Measurements from ENCODE around the gene SSC5D.

Gene SSC5D

DNA sequence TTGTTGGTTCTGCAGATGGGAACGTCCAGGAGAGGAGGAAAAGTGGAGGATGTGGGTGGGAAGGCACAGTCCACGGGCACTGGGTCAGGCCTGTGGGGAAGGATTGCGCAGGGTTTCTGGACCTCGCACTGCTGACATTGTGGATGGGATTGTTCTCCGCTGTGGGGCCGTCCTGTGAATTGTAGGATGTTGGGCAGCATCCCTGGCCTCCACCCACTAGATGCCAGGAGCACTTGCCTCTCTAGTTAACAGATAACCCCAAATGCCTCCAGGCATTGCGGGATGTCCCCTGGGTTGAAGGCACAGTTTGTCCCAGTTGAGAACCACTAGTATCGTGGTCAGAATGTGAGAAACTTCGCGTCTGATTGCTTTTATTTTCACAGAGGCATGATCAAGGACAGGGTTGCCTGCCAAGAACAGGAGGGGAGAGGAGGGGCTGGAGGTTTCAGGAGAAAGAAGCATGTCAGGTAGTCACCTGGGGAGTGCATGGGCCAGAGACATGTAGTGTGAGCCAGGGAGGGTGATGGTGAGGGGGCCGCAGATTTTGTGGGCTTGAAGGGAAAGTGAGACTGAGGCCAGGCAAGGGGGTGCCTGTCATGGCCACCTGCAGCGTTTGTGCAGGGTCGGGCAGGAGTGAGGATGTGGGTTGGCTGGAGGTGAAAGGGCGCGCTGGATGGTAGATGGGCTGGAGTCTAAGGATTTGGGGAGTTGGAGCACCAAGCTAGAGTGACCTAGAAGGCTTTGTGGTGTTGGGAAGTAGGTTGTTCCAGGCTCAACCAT lies 8.6 kb upstream of the SSC5D start:
- POLR2A ChIA-PET = no interaction called here
- TF ChIP-seq, protein P1, sequence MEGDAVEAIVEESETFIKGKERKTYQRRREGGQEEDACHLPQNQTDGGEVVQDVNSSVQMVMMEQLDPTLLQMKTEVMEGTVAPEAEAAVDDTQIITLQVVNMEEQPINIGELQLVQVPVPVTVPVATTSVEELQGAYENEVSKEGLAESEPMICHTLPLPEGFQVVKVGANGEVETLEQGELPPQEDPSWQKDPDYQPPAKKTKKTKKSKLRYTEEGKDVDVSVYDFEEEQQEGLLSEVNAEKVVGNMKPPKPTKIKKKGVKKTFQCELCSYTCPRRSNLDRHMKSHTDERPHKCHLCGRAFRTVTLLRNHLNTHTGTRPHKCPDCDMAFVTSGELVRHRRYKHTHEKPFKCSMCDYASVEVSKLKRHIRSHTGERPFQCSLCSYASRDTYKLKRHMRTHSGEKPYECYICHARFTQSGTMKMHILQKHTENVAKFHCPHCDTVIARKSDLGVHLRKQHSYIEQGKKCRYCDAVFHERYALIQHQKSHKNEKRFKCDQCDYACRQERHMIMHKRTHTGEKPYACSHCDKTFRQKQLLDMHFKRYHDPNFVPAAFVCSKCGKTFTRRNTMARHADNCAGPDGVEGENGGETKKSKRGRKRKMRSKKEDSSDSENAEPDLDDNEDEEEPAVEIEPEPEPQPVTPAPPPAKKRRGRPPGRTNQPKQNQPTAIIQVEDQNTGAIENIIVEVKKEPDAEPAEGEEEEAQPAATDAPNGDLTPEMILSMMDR (IDR thresholded peaks at IDR 0.05; ENCODE audit: insufficient read depth, low read length, missing control alignments) = no peak

DNA sequence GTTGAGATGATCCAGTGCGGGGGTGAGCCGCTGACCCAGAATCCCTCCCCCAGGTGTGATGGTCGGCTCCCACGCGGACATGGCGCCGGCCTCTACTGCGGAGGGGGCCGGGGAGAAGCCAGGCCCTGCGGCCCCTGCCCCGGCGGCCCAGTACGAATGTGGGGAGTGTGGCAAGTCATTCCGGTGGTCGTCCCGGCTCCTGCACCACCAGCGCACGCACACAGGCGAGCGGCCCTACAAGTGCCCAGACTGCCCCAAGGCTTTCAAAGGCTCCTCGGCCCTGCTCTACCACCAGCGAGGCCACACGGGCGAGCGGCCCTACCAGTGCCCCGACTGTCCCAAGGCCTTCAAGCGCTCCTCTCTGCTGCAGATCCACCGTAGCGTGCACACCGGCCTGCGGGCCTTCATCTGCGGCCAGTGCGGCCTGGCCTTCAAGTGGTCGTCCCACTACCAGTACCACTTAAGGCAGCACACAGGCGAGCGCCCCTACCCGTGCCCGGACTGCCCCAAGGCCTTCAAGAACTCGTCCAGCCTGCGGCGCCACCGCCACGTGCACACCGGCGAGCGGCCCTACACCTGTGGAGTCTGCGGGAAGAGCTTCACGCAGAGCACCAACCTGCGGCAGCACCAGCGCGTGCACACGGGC lies 7.0 kb upstream of the SSC5D start:
- DNase-seq (ENCODE audit: low read depth, low spot score) = no peak
- H3K4me3 ChIP-seq (ENCODE audit: low read depth, low read length) = no peak overlapping the region
- ChIA-PET POLR2A (no interaction called here), CTCF (interaction anchor here (1.3 kb wide), 1 partner anchor 23 kb away, joined by 6 read pairs; no protein-coding TSS in a partner anchor)
- TF ChIP-seq, protein P1 (IDR thresholded peaks at IDR 0.05; ENCODE audit: insufficient read depth, low read length, missing control alignments) = no peak

More for the DNA sequence above, 8.6 kb upstream of the SSC5D start:
- no peak for DNase-seq (ENCODE audit: low read depth, low spot score)
- CTCF ChIA-PET = interaction anchor here (1.4 to 5.9 kb wide), 3 partner anchors 11 to 24 kb away, joined by 3 to 90 read pairs (median 6); no protein-coding TSS in a partner anchor
- no peak overlapping the region for H3K4me3 ChIP-seq (ENCODE audit: low read depth, low read length)

DNA sequence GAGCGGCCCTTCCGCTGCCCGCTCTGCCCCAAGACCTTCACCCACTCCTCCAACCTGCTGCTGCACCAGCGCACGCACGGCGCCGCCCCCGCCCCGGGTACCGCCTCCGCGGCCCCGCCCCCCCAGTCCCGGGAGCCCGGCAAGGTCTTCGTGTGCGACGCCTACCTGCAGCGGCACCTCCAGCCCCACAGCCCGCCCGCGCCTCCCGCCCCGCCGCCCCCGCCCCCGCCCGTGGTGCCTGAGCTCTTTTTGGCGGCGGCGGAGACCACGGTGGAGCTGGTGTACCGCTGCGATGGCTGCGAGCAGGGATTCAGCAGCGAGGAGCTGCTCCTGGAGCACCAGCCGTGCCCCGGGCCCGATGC lies 6.5 kb upstream of the SSC5D start:
- TF ChIP-seq, protein P1 (IDR thresholded peaks at IDR 0.05; ENCODE audit: insufficient read depth, low read length, missing control alignments) = no peak
- POLR2A ChIA-PET = no interaction called here
- CTCF ChIA-PET = interaction anchor here (1.3 kb wide), 1 partner anchor 23 kb away, joined by 6 read pairs; no protein-coding TSS in a partner anchor
- no peak overlapping the region for H3K4me3 ChIP-seq (ENCODE audit: low read depth, low read length)
- DNase-seq (ENCODE audit: low read depth, low spot score) = no peak

DNA sequence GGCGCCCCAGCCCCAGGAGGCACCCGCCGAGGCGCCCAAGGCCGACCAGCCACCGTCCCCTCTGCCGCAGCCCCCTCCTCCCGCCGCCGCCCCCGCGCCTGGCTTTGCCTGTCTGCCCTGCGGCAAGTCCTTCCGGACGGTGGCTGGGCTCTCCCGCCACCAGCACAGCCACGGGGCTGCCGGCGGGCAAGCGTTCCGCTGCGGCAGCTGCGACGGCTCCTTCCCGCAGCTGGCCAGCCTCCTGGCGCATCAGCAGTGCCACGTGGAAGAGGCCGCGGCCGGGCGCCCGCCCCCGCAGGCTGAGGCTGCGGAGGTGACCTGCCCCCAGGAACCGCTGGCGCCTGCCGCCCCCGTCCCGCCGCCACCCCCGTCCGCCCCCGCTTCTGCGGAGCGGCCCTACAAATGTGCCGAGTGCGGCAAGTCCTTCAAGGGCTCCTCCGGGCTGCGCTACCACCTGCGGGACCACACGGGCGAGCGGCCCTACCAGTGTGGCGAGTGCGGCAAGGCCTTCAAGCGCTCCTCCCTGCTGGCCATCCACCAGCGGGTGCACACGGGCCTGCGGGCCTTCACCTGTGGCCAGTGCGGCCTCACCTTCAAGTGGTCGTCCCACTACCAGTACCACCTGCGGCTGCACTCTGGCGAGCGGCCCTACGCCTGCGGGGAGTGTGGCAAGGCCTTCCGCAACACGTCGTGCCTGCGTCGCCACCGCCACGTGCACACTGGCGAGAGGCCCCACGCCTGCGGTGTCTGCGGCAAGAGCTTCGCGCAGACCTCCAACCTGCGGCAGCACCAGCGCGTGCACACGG lies 5.9 kb upstream of the SSC5D start:
- no peak overlapping the region for H3K4me3 ChIP-seq (ENCODE audit: low read depth, low read length)
- POLR2A ChIA-PET = no interaction called here
- TF ChIP-seq, protein P1 (IDR thresholded peaks at IDR 0.05; ENCODE audit: insufficient read depth, low read length, missing control alignments) = no peak
- DNase-seq (ENCODE audit: low read depth, low spot score) = no peak
- CTCF ChIA-PET = interaction anchor here (1.3 to 17.6 kb wide), 2 partner anchors 15 to 22 kb away, joined by 6 to 173 read pairs; no protein-coding TSS in a partner anchor

DNA sequence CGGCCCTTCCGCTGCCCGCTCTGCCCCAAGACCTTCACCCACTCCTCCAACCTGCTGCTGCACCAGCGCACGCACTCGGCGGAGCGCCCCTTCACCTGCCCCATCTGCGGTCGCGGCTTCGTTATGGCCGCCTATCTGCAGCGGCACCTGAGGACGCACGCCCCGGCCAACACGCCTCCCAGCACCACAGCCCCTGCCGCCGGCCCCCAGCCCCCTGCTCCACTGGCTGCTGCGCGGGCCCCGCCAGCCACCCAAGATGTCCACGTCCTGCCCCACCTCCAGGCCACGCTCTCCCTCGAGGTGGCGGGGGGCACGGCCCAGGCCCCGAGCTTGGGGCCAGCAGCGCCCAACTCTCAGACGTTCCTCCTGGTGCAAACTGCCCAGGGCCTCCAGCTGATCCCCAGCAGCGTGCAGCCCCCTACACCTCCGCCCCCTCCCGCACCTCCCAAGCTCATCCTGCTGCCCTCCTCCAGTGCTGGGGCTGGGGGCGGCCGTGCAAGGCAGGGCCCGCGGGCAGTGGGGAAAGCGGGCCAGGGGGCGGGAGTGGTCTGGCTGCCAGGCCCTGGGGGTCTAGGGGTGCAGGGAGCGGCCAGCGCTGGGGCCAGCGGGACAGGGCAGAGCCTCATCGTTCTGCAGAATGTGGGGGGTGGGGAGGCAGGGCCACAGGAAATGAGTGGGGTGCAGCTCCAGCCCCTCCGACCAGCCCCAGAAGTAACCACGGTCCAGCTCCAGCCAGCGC lies 5.1 kb upstream of the SSC5D start:
- TF ChIP-seq, protein P1 (IDR thresholded peaks at IDR 0.05; ENCODE audit: insufficient read depth, low read length, missing control alignments) = no peak
- no peak for DNase-seq (ENCODE audit: low read depth, low spot score)
- ChIA-PET POLR2A (no interaction called here), CTCF (interaction anchor here (13.7 to 17.6 kb wide), 2 partner anchors 16 to 21 kb away, joined by 163 to 173 read pairs; no protein-coding TSS in a partner anchor)
- no peak overlapping the region for H3K4me3 ChIP-seq (ENCODE audit: low read depth, low read length)

Measured in AG04449 (cell line).